Measurements from ENCODE around the gene CNTNAP2. TPM values are rescaled to one million over a fixed set of nuclear protein-coding genes. Genes with fewer than 3 reads are reported as not detected.

CNTNAP2 gene
- total and polyA plus RNA-seq, 9 of the 15 experiments (the other 6 are each of a cell fraction or from before 2014, with no cell fraction given) = 0.04 to 0.62 (median 0.09) TPM; not detected in 4

DNA sequence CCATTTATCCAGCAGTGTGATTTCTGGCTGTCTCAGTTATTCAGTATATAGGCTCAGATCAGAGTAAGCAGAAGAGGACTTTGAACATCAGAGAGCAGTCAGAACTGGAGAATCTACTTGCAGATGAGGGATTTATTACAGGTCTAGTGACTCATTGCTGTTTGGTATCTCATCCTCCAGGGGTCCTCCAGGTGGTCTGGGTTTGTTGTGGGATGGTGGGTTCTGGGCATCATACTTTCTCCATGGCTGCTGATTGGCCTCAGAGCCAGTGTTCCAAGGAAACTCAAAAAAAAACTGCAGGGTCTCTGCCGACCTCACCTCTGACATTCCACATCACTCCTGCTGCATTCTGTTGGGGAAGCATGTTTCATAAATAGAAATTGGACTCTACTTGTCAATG, 214.8 kb downstream of the CNTNAP2 start (continued):
- TF ChIP-seq YBX1 (IDR thresholded peaks at IDR 0.05) = no peak
- TF ChIP-seq TARDBP (IDR thresholded peaks at IDR 0.05) = no peak
- TF ChIP-seq KAT7 (CRISPR knock-in tag; IDR thresholded peaks at IDR 0.05; ENCODE audit: borderline replicate concordance) = no peak
- no peak for TF ChIP-seq CREB1 (IDR thresholded peaks at IDR 0.05)
- no peak for TF ChIP-seq CREB1 (CRISPR knock-in tag; IDR thresholded peaks at IDR 0.05)
- TF ChIP-seq, protein P1, sequence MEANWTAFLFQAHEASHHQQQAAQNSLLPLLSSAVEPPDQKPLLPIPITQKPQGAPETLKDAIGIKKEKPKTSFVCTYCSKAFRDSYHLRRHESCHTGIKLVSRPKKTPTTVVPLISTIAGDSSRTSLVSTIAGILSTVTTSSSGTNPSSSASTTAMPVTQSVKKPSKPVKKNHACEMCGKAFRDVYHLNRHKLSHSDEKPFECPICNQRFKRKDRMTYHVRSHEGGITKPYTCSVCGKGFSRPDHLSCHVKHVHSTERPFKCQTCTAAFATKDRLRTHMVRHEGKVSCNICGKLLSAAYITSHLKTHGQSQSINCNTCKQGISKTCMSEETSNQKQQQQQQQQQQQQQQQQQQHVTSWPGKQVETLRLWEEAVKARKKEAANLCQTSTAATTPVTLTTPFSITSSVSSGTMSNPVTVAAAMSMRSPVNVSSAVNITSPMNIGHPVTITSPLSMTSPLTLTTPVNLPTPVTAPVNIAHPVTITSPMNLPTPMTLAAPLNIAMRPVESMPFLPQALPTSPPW (CRISPR knock-in tag; IDR thresholded peaks at IDR 0.05) = no peak
- no peak for TF ChIP-seq ZNF583 (CRISPR knock-in tag; IDR thresholded peaks at IDR 0.05)
- no peak for TF ChIP-seq HDAC8 (tag; IDR thresholded peaks at IDR 0.05)

DNA sequence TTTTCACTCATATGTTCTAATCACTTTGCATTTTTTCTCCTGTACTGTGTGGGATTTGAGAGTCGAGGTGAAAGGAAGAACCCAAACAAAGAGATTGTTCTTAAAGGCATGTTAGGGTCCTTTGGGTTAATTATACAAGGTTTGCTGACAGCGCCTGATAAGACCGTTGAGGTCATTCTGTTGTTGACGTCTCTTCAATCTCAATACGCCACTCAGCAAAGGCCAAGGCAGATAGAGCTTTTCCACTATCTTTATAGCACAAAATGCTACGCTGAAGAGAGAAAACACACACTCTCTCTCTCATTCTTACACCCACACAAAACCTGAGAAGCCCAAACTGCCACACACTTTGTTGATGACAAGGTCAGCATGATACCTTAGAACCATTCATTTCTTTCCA, 228.7 kb downstream of the CNTNAP2 start:
- BruUV-seq (replicated peaks) = no TSS peak
- TF ChIP-seq, protein P2, sequence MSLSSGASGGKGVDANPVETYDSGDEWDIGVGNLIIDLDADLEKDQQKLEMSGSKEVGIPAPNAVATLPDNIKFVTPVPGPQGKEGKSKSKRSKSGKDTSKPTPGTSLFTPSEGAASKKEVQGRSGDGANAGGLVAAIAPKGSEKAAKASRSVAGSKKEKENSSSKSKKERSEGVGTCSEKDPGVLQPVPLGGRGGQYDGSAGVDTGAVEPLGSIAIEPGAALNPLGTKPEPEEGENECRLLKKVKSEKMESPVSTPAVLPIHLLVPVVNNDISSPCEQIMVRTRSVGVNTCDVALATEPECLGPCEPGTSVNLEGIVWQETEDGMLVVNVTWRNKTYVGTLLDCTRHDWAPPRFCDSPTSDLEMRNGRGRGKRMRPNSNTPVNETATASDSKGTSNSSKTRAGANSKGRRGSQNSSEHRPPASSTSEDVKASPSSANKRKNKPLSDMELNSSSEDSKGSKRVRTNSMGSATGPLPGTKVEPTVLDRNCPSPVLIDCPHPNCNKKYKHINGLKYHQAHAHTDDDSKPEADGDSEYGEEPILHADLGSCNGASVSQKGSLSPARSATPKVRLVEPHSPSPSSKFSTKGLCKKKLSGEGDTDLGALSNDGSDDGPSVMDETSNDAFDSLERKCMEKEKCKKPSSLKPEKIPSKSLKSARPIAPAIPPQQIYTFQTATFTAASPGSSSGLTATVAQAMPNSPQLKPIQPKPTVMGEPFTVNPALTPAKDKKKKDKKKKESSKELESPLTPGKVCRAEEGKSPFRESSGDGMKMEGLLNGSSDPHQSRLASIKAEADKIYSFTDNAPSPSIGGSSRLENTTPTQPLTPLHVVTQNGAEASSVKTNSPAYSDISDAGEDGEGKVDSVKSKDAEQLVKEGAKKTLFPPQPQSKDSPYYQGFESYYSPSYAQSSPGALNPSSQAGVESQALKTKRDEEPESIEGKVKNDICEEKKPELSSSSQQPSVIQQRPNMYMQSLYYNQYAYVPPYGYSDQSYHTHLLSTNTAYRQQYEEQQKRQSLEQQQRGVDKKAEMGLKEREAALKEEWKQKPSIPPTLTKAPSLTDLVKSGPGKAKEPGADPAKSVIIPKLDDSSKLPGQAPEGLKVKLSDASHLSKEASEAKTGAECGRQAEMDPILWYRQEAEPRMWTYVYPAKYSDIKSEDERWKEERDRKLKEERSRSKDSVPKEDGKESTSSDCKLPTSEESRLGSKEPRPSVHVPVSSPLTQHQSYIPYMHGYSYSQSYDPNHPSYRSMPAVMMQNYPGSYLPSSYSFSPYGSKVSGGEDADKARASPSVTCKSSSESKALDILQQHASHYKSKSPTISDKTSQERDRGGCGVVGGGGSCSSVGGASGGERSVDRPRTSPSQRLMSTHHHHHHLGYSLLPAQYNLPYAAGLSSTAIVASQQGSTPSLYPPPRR (CRISPR knock-in tag; IDR thresholded peaks at IDR 0.05; ENCODE audit: borderline replicate concordance) = no peak
- TF ChIP-seq CBFA2T3 (IDR thresholded peaks at IDR 0.05) = peak; percentile 17; the same call in 1 of the 2 replicates
- ChIA-PET CTCF (ENCODE audit: low intra/inter-chr PET ratio) (no interaction called here), POLR2A (no interaction called here)
- no peaks in the 10 kb centered on the region for H3K27me3 ChIP-seq (ENCODE audit: control insufficient read depth in 2 of 2, insufficient read depth in 2 of 2, low read length in 2 of 2)
- WGBS (ENCODE audit: insufficient coverage, low coverage, missing lambda C conversion rate) = under 1% methylated on average over 6 of the region's 6 CpGs
- no peaks in the 10 kb centered on the region for H3K36me3 ChIP-seq (ENCODE audit: control insufficient read depth, insufficient read depth, low read length)
- no peak overlapping the region for H3K27ac ChIP-seq (ENCODE audit: extremely low read depth, low read depth, low read length)
- no peak overlapping the region for H2AFZ ChIP-seq (ENCODE audit: low read depth, low read length)
- DNase-seq (ENCODE audit: extremely low read depth in 1 of 4, low spot score in 3 of 4) (no peak), ATAC-seq (no peak), FAIRE-seq (no peak)
- H3K79me2 ChIP-seq (ENCODE audit: control insufficient read depth, insufficient read depth, low read length) = no peaks in the 10 kb centered on the region
- in situ Hi-C loops (cut with MboI) = no loop called here
- no peak overlapping the region for H3K9ac ChIP-seq (ENCODE audit: insufficient read depth in 1 of 2, low read depth in 2 of 2, low read length in 2 of 2)
- H4K20me1 ChIP-seq (replicated peaks; ENCODE audit: control insufficient read depth, insufficient read depth, low read length) = no peaks in the 10 kb centered on the region
- no peaks in the 10 kb centered on the region for H3K9me3 ChIP-seq (replicated peaks; ENCODE audit: control insufficient read depth, insufficient read depth, low read depth, low read length)
- H3K4me1 ChIP-seq (replicated peaks in 1 of 2; ENCODE audit: control insufficient read depth in 2 of 2, insufficient read depth in 2 of 2, low read length in 2 of 2) = no peaks in the 10 kb centered on the region
- intact Hi-C loops (cut with micrococcal nuclease) = no loop called here
- H3K4me2 ChIP-seq (ENCODE audit: insufficient read depth, low read length) = no peak overlapping the region
- no peak overlapping the region for H3K4me3 ChIP-seq
- H3K9me1 ChIP-seq (ENCODE audit: control insufficient read depth, insufficient read depth, low read length) = no peaks in the 10 kb centered on the region
